ENCODE measurements around the gene ADGRG3.

GRCh38 chr16:57694231-57694724 is 26.2 kb downstream of the ADGRG3 start:
- no peak for TF ChIP-seq CTCF (IDR thresholded peaks at IDR 0.05)
- no peak for TF ChIP-seq EZH2phosphoT487 (IDR thresholded peaks at IDR 0.05)
